Activated T-helper 1 cell treated with Interleukin-2 at 50 U/mL for 16 hours (primary cell): ENCODE measurements around the gene NTRK1.

Source experiments
- DNase-seq: peaks from one replicate; pipeline ENCODE4 v3.0.0-alpha.2; 2020; ENCODE audit warnings: low read depth

The NTRK1 gene

DNA sequence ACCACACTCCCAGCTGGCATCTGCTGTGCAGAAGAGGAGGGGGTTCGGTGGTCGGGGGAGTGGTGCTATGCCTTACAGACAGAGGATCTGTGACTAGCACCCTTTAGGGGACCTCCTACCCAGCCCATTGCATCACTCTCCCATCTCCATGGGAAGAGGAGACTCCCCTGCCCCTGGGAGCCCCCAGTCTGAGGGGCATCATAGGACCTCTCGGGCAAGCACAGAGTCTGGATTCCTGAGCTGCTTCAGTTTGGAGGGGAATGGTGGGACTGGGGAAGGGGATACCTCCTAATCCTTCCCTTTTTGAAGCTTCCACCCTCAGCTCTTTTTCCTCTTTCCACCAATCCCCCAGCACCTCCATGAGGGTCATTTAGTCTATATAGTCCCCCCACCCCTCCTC lies 3.1 kb upstream of the NTRK1 start:
- no peak for DNase-seq

GRCh38 chr1:156858555-156858956 lies 2.1 kb upstream of the NTRK1 start:
- DNase-seq = no peak

DNA sequence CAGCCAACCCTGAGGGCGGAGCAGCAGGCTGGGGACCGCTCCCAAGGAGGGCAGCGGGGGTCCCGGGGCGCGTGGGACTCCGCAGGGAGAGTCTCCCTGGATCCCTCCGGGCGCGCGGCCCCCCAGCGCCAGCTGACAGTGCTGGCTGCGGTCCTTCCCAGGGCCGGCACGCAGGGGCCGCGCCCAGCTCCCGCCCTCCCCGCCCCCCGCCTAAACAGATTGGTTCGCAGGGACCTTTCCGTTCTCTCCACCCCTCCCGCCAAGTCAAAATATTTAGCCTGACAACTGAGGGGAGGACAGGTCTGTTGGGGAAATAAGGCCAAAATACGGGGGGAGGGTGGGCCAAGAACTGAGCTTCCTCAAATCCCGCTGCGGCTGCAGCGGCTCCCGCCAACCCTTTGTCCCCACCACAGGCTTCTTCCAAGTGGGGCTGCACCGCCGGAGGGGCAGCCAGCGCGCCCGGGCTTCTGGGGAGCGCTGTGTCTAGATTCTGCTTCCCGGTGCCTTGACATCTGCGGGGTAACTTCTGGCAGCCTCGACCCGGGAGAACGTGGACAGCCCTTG lies 1.6 kb upstream of the NTRK1 start, which contains the start of gene INSRR:
Gene INSRR, minus strand, starts transcription at position 159 of the 564 bp plus-strand sequence. CDS start 496 bp downstream, outside the sequence.
- DNase-seq = no peak

DNA sequence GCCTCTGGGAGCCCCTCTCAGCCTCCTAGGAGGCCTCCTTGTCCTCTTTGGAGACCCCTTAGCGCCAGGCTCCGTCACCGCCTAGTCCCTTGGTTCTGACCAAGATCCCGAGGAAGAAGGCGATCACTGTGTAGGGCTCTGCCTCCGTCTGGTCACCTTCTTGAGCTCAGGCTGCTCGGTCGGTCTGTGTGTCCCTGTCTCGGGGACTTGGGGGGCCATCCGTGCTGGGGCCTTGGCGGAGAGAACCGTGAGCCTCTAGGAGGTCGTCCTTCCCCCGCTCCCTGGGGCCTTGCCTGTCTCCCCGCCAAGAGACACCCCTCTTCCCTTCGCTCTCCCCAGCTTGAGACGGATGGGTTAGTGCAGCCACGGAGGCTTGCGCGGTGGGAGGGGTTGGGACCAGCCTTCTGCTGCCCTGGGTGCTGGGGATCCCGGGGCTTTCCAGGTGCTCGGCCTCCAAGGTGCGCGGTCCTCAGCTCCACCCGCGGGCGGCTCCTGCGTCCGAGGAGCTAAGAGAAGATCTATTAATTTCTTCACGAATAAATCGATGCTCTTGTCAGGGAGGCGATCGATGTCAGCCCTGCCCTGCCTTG lies 1.0 kb upstream of the NTRK1 start:
- DNase-seq = no peak

GRCh38 chr1:156860113-156860627 lies 495 bp upstream of the NTRK1 start:
- DNase-seq = peak; percentile 30

DNA sequence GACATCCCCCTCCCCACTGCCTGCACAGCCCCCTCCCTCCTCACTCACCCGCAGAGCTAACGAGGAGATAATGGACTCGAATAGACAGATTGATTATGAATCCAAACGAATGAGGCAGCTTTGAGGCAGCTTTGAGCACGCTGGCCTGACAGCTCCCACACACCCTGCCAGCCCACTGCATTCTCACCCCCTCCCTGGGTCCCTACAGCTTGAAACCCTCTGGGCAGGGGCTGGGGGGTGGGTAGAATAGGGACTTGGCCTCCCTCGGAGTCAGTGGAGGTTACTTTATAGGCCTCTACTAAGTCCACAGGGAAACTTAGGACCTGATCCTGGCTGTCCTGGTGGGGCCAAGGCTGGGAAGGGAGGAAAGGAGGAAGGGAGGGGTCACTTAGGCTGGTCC lies 1.9 kb downstream of the NTRK1 start:
- no peak for DNase-seq

GRCh38 chr1:156862997-156863599 lies 2.4 kb downstream of the NTRK1 start:
- no peak for DNase-seq

DNA sequence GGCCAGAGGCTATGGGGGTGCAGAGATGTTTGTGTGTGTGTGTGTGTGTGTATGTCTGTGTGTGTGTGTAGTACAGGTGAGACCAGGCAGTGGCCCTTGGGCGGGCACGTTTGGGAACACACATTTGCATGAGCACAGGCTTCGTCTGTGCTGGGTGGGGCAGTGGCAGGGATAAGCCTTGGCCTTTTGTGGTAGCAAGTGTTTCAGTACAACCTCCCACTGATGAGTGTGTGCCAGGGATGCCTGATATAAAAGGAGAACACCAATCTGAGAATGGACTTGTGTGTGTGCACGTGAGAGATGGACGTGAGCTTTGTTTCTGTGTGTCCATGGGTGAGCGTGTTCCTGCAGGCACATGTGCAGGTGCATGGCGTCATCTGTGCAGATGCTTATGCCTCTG lies 3.0 kb downstream of the NTRK1 start:
- no peak for DNase-seq

- no peak for DNase-seq
These were observed 4.1 kb downstream of the NTRK1 start for GRCh38 chr1:156864796-156865195.

DNA sequence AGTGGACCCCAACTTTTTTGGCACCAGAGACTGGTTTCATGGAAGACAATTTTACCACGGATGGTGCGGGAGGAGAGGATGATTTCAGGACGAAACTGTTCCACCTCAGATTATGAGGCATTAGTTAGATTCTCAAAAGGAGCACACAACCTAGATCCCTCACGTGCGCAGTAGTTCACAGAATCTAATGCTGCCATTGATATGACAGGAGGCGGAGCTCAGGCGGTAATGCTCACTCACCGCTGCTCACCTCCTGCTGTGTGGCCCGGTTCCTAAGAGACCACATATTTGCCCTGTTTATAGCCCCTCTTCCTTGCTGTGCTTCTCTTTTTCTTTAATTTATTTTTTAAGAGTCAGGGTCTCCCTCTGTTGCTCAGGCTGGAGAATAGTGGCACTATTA lies 4.6 kb downstream of the NTRK1 start:
- DNase-seq = no peak

DNA sequence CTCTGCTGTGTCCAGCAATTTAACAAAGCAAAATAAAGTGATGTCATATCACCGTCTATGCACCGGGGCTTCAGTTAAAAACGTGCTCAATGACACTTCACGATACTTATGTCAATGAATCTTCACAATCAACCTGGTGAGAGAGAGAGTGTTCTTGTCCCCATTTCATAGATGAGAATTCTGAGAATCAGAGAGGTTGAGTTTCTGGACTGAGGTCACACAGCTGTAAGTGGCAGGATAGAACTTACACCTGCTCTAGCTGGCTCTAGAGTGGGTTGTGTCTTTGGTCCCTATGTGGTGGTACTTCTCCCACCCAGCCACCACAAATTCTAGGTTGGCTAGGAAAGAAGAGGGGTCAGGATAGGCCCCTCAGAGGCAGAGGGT lies 5.2 kb downstream of the NTRK1 start:
- no peak for DNase-seq

DNA sequence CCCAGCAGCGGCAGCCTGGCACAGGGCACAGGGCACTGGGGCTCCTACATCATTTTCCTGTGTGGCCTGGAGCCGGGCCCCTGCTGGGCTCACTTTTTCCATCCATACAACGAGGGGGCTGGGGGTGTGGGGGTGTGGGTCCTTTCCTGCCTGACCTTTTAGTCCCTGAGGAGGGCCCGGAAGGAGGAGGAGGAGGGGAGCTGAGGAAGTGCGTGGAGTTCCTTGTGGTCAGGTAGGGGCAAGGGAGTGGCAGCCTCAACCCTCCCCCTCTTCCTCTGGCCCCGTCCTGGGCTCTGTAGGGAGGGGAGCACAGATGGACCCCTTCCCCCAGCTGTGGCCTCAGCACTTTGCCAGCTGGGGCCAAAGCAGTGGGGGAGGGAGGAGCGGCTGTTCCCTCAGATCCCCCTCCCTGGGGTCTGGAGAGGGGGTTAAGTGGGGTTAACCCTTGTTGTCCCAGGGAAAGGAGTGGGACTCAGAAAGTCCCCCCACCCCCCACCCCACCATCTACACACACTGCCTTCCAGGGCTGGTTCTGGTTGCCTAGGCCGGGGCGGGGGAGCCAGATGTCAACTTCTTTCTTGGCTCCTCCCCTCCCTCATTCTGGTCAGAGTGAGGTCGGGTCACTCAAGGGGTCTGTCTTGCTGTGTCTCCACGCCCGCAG lies 5.7 kb downstream of the NTRK1 start:
- DNase-seq = no peak

DNA sequence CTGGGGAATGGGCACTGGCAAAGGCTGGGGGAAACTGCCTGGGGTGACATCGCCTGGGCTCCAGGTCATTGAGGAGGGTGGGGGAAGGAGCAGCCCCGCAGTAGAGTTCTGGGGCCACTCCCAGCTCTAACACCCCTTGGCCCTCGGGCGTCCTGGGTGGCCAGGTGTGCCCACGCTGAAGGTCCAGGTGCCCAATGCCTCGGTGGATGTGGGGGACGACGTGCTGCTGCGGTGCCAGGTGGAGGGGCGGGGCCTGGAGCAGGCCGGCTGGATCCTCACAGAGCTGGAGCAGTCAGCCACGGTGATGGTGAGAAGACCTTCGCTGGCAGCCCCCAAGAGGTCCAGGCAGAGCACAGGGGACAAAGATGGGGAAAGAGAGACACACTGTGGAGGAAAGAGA lies 7.7 kb downstream of the NTRK1 start:
- DNase-seq = no peak

DNA sequence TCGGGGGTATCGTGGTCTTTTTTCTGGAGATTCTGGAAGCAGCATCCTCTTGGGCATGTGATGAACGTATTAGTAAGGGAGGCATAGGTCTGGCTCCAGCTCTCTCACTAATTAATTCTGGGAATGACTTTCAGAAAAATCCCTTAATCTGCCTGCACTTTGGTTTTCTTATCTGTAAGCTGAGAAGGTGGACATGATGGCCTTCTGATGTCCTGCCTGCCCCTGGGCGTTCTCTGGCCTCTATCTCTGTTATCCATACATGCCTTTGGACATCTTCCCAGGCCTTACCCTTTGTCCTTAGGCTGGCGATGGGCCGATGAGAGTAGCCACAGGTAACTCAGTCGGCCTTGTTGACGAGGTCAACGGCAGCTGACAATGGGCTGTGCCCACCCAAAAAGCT lies 8.8 kb downstream of the NTRK1 start:
- no peak for DNase-seq

DNA sequence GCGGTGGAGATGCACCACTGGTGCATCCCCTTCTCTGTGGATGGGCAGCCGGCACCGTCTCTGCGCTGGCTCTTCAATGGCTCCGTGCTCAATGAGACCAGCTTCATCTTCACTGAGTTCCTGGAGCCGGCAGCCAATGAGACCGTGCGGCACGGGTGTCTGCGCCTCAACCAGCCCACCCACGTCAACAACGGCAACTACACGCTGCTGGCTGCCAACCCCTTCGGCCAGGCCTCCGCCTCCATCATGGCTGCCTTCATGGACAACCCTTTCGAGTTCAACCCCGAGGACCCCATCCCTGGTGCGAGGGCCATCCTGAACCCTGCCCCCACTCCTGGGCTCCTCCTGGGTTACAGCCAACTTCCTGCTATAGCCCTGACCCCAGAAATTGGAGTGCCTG lies 13.0 kb downstream of the NTRK1 start:
- no peak for DNase-seq

DNA sequence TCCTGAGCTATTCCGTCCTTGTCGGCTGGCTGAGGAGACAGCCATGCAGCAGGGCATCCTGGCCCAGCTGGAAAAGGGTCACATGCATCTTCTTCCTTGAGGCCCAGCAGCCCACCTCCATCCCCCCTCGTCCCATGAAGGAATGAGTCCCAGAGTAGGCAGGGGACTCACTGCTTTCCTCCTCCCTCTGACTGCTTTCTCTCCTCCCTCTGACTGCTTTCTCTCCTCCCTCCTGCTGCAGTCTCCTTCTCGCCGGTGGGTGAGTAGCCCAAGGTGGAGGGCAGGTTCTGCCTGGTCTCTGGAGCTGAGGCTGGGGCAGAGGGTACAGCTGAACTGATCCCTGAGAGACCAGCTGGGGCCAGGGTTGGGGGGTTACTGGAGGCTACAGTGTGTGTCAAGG lies 13.5 kb downstream of the NTRK1 start:
- no peak for DNase-seq

DNA sequence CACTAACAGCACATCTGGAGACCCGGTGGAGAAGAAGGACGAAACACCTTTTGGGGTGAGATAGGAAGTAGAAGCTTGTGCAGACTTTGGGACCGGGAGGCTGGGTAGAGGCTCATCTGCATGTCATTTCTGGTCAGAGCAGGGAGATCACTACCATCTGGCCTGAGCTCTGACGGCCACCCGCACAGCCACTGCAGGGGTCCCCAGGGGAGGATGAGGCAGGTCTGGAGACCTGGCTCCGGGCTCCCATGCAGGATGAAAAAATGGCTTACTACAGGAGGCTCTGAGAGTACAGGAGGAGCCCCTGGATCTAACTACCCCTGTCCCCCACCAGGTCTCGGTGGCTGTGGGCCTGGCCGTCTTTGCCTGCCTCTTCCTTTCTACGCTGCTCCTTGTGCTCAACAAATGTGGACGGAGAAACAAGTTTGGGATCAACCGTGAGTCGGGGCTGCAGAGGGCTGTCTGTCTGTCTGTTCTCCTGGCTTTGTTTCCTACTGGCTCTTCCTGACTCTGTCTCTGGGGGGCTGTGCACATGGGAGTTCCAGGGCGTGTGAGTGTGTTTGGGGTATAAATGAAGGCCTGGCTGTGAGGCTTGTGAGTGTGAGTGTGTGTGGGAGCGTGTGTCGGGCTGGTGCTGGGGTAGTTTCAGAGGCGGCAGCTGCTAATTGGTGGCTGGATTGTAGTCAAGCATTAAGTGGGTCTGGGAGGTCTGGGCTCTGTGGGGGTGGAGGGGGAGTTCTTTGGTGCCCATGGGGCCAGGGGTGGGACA lies 14.1 kb downstream of the NTRK1 start:
- no peak for DNase-seq

DNA sequence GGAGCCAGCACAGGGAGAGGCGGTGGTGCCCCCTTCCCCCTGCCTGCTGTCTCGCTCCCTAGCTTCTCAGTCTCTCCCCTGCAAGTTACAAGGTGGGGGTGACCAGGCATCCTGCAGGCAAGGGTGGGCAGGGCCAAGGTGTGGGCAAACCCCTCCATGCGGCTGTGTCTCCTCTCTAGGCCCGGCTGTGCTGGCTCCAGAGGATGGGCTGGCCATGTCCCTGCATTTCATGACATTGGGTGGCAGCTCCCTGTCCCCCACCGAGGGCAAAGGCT lies 14.6 kb downstream of the NTRK1 start:
- no peak for DNase-seq

DNA sequence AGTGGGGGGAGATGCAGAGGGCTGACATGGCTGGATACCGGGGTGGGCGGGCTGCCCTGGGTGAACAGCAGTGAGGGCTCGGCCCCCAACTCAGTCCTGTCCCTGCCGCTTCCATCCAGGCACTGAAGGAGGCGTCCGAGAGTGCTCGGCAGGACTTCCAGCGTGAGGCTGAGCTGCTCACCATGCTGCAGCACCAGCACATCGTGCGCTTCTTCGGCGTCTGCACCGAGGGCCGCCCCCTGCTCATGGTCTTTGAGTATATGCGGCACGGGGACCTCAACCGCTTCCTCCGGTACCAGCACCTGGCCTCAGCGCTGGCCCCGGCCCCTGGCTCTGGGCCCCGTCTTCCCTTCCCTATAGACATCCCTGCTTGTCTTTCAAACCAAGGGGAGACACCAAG lies 15.6 kb downstream of the NTRK1 start:
- DNase-seq = no peak

- no peak for DNase-seq
These were observed 16.9 kb downstream of the NTRK1 start for GRCh38 chr1:156877433-156878170.

- no peak for DNase-seq
These were observed 19.2 kb downstream of the NTRK1 start for GRCh38 chr1:156879876-156880275.

DNA sequence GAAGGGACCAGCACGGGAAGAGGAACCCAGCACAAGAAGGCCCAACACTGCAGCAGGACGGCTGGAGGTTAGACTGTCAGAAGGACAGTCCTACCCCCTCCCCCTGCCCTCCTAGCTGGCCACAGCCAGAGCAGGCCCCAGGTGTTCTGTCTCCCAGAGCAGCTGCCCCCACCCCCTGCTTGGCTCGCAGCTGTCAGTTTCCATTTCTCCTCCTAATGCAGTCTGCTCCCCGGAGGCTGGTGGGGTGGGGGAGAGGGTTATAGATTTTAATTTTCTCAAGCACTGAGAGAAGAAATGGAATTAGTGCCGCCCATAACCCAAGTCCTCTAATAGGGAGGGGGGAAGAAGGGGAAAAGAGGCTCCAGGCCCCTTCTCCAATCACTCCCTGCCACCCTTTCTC lies 19.8 kb downstream of the NTRK1 start:
- DNase-seq = no peak
